Stimulated activated CD8-positive, alpha-beta memory T cell treated with anti-CD3 and anti-CD28 coated beads, Interleukin-15, amount 100 ng/mL, for 4 hours (primary cell): ENCODE results near the gene C11orf98.
"Not testable (repeated sequence)": the region's sequence is repeated elsewhere in the genome, so short reads cannot be mapped to it uniquely, and the experiment has no call there.

ENCODE experiments used
- DNase-seq, 2 donors: peaks; one replicate each; pipeline ENCODE4 v3.0.0-alpha.2; 2020; ENCODE audit warnings: low read depth in 2 of 2

Gene C11orf98

GRCh38 chr11:62682518-62682917, 17.5 kb upstream of the C11orf98 start:
- no peak for DNase-seq

GRCh38 chr11:62680825-62681240, 15.8 kb upstream of the C11orf98 start:
- no peak for DNase-seq

- DNase-seq, result peak; percentile 72 to 81
Measured at GRCh38 chr11:62678770-62679696, 14.0 kb upstream of the C11orf98 start, which contains the start of gene UBXN1. Gene UBXN1 (minus strand): TSS chr11:62679073. CDS start chr11:62678923, 150 bp downstream.

- DNase-seq, result no peak
Measured at GRCh38 chr11:62678433-62678769, 13.4 kb upstream of the C11orf98 start.

GRCh38 chr11:62677714-62678113, 12.7 kb upstream of the C11orf98 start:
- DNase-seq, result no peak

GRCh38 chr11:62677156-62677555, 12.1 kb upstream of the C11orf98 start:
- DNase-seq, result no peak

- DNase-seq, result no peak
Measured at GRCh38 chr11:62676698-62677097, 11.7 kb upstream of the C11orf98 start.

GRCh38 chr11:62675415-62675814, 10.4 kb upstream of the C11orf98 start:
- DNase-seq, result not testable (repeated sequence)

GRCh38 chr11:62673196-62673525, 8.2 kb upstream of the C11orf98 start:
- no peak for DNase-seq

GRCh38 chr11:62671608-62672389, 6.8 kb upstream of the C11orf98 start, which contains the start of the genes LBHD1 and UQCC3:
Gene LBHD1 (minus strand): TSS chr11:62672267. CDS start chr11:62670031, 2,236 bp downstream.
Gene UQCC3 (plus strand): TSS chr11:62671673. CDS start chr11:62671746, 73 bp downstream.
- peak; percentile 49 to 58 for DNase-seq

- no peak for DNase-seq
Measured at GRCh38 chr11:62671236-62671607, 6.2 kb upstream of the C11orf98 start.

GRCh38 chr11:62669420-62670161, 4.6 kb upstream of the C11orf98 start:
- no peak for DNase-seq

- DNase-seq, result no peak
Measured at GRCh38 chr11:62667460-62667859, 2.5 kb upstream of the C11orf98 start.

GRCh38 chr11:62666259-62666926, 1.4 kb upstream of the C11orf98 start:
- no peak for DNase-seq

GRCh38 chr11:62665599-62666258, 719 bp upstream of the C11orf98 start:
- DNase-seq, result peak; percentile 62 to 68

GRCh38 chr11:62664405-62665074, 470 bp downstream of the C11orf98 start:
- peak in 1 of 2 donors; percentile 19 for DNase-seq

GRCh38 chr11:62656796-62657429, 8.1 kb downstream of the C11orf98 start:
- DNase-seq, result no peak

- no peak for DNase-seq
Measured at GRCh38 chr11:62654297-62654696, 10.7 kb downstream of the C11orf98 start.

- DNase-seq, result no peak
Measured at GRCh38 chr11:62652161-62653006, 12.6 kb downstream of the C11orf98 start.
